Testis (tissue), 3 donors: ENCODE results near the gene ADCY5. TPM values are rescaled to one million over a fixed set of nuclear protein-coding genes. Genes with fewer than 3 reads are reported as not detected.

Source experiments
- DNase-seq: peaks from one replicate; pipeline ENCODE4 v3.0.0-alpha.2; 2019
- H3K27ac ChIP-seq, 2 donors: fragments of 200-600 bp; sonication (generic); one replicate each; pipeline ENCODE4 v1.5.1; 2019
- H3K27me3 ChIP-seq: fragments of 200-600 bp; sonication (generic); one replicate; pipeline ENCODE4 v1.5.1; 2019
- H3K36me3 ChIP-seq: fragments of 200-600 bp; sonication (generic); one replicate; pipeline ENCODE4 v1.5.1; 2017; ENCODE audit warnings: low read depth; ENCODE audit errors: missing control alignments
- H3K4me1 ChIP-seq: fragments of 200-600 bp; sonication (generic); one replicate; pipeline ENCODE4 v1.5.1; 2019
- H3K4me3 ChIP-seq, 2 donors: fragments of 200-600 bp; sonication (generic); one replicate each; pipeline ENCODE4 v1.5.1; 2017 to 2019
- H3K9me3 ChIP-seq: fragments of 200-600 bp; sonication (generic); one replicate; pipeline ENCODE4 v1.5.1; 2017
- CTCF ChIP-seq, 3 experiments: fragments of 450-650 bp in 2 of 3; fragments of 200-600 bp in 1 of 3; sonication (generic) in 1 of 3; IDR thresholded peaks; one replicate each; pipeline ENCODE4 v1.5.1; 2016 to 2019; ENCODE audit warnings: antibody characterized with exemption in 3 of 3, mild to moderate bottlenecking in 2 of 3, moderate library complexity in 1 of 3
- POLR2A ChIP-seq: fragments of 450-650 bp; IDR thresholded peaks from one replicate; pipeline ENCODE4 v1.6.1; 2017; ENCODE audit warnings: antibody characterized with exemption, mild to moderate bottlenecking, moderate library complexity
- WGBS, 2 donors: methylation state at CpG; one replicate each; pipeline ENCODE4 v1.1.5; 2018; 5-methylcytosine and 5-hydroxymethylcytosine counted together
- intact Hi-C: fragments of 100-400 bp; cut with DNase I; formaldehyde crosslinking; loops from one replicate; pipeline ENCODE4 v1.15.1; 2023; ENCODE audit warnings: low total_unique reads
- polyA plus RNA-seq: library from polyadenylated mRNA; stranded (reverse); fragments of 350-450 nt; fragmentation: Illumina TruSeq; extraction: RNeasy Lipid Tissue Mini Kit (QIAGEN cat#74804); gene quantifications from one replicate; pipeline ENCODE4 v1.2.3, GENCODE V29; 2014; ENCODE audit warnings: low read depth, low replicate concordance; ENCODE audit not compliant: insufficient read depth
- total RNA-seq, 2 donors: library from RNA; depleted of rRNA; stranded (reverse); fragments of >200 nt; gene quantifications; one replicate each; pipeline ENCODE4 v1.2.3, GENCODE V29; 2016

The ADCY5 gene
- total and polyA plus RNA-seq, 3 donors from 2014 or later = 16.5 to 41.6 (median 33.6) TPM

- Histone ChIP-seq H3K27ac (no peak overlapping the region), H3K4me1 (no peaks in the 10 kb centered on the region), H3K36me3 (no peaks in the 10 kb centered on the region), H3K9me3 (no peaks in the 10 kb centered on the region), H3K4me3 (no peak overlapping the region), H3K27me3 (no peaks in the 10 kb centered on the region)
- DNase-seq = no peak
- WGBS, 2 donors = 91 to 95% methylated on average over 6 to 20 of the region's 20 CpGs
- intact Hi-C loops = no loop called here
- no peak for TF ChIP-seq CTCF (IDR thresholded peaks at IDR 0.05)
- TF ChIP-seq POLR2A = no peak
Measured at GRCh38 chr3:123289391-123290106, 159.3 kb downstream of the ADCY5 start.

GRCh38 chr3:123287962-123288302, 161.0 kb downstream of the ADCY5 start:
- no peak for TF ChIP-seq POLR2A
- Histone ChIP-seq H3K27ac (no peak overlapping the region), H3K9me3 (no peaks in the 10 kb centered on the region), H3K27me3 (no peaks in the 10 kb centered on the region), H3K36me3 (no peaks in the 10 kb centered on the region), H3K4me3 (no peak overlapping the region), H3K4me1 (no peaks in the 10 kb centered on the region)
- no peak for DNase-seq
- intact Hi-C loops = no loop called here
- 78 to 82% methylated on average over 6 of the region's 6 CpGs for WGBS, 2 donors

- no peak overlapping the region for H3K27ac ChIP-seq
- no peak for DNase-seq
Measured at GRCh38 chr3:123287051-123287961, 161.6 kb downstream of the ADCY5 start.

GRCh38 chr3:123286308-123287023, 162.4 kb downstream of the ADCY5 start:
- WGBS, 2 donors = 84% methylated on average over 14 to 16 of the region's 16 CpGs
- Histone ChIP-seq H3K4me3 (no peak overlapping the region), H3K36me3 (no peaks in the 10 kb centered on the region), H3K27ac (no peak overlapping the region), H3K27me3 (no peaks in the 10 kb centered on the region), H3K4me1 (no peaks in the 10 kb centered on the region), H3K9me3 (no peaks in the 10 kb centered on the region)
- DNase-seq = peak; percentile 67
- intact Hi-C loops = no loop called here
- TF ChIP-seq POLR2A = no peak
- peak in 1 of 3 experiments; percentile 61 for TF ChIP-seq CTCF (IDR thresholded peaks at IDR 0.05)

More at GRCh38 chr3:123287051-123287961, 161.6 kb downstream of the ADCY5 start:
- intact Hi-C loops = no loop called here
- H3K4me3 ChIP-seq = no peak overlapping the region
- no peaks in the 10 kb centered on the region for H3K9me3 ChIP-seq
- TF ChIP-seq POLR2A (no peak), CTCF (IDR thresholded peaks at IDR 0.05) (no peak)
- H3K4me1 ChIP-seq = no peaks in the 10 kb centered on the region
- H3K36me3 ChIP-seq = no peaks in the 10 kb centered on the region
- no peaks in the 10 kb centered on the region for H3K27me3 ChIP-seq
- WGBS, 2 donors = 87 to 90% methylated on average over 14 of the region's 14 CpGs

GRCh38 chr3:123285931-123286307, 163.0 kb downstream of the ADCY5 start:
- no peak overlapping the region for H3K27ac ChIP-seq
- no peak for DNase-seq
- TF ChIP-seq POLR2A (no peak), CTCF (IDR thresholded peaks at IDR 0.05) (no peak)
- no peaks in the 10 kb centered on the region for H3K27me3 ChIP-seq
- no peaks in the 10 kb centered on the region for H3K36me3 ChIP-seq
- intact Hi-C loops = no loop called here
- H3K4me1 ChIP-seq = no peaks in the 10 kb centered on the region
- no peaks in the 10 kb centered on the region for H3K9me3 ChIP-seq
- WGBS, 2 donors = 50 to 78% methylated on average over 2 to 4 of the region's 4 CpGs
- no peak overlapping the region for H3K4me3 ChIP-seq
